Retina (tissue), 1 donor: ENCODE measurements around the gene CSTPP1.
"Not testable (repeated sequence)": the region's sequence is repeated elsewhere in the genome, so short reads cannot be mapped to it uniquely, and the experiment has no call there.

Source experiments
- DNase-seq: peaks from one replicate; pipeline ENCODE4 v3.0.0-alpha.2; 2016

CSTPP1 gene

GRCh38 chr11:47055534-47055933, 119.0 kb downstream of the CSTPP1 start:
- DNase-seq = no peak

- DNase-seq = no peak
Measured at GRCh38 chr11:47056261-47056915, 119.8 kb downstream of the CSTPP1 start.

GRCh38 chr11:47057365-47057764, 120.8 kb downstream of the CSTPP1 start:
- DNase-seq = no peak

- no peak for DNase-seq
Measured at GRCh38 chr11:47060807-47061206, 124.2 kb downstream of the CSTPP1 start.

DNA sequence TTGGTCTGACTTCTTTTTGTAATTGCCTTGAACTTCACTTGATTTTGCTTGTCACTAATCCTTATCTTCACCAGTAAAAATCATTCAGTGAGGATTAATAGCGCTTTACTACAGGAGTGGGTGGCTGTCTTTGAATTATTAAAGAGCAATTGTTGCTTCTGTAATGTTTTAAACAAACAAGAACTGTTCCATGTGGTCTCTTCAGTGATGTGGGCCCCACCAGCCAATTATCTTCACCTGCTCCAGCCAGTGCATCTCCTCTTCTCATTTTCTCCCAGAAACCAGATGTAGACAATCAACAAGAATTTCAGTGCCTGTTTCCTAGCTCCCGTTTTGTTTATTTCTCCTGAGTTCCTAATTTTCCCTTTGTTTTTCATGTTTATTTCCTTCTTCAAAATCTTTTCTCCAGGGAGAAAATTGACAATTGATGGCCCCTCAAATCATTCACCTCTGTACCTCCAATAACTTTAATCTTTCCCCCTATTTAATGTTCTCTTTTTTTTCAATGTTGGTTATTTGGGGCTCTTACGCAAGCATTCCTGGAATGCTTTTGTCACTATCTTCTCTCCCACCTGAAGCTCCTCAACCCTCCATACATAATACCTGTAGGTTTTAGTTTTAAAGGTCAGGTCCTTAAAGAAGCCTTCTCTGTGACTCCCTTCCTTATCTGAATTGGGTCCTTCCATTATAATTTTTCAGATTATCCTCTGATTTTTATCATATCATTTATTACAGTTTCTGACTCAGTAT, 125.0 kb downstream of the CSTPP1 start:
- no peak for DNase-seq

DNA sequence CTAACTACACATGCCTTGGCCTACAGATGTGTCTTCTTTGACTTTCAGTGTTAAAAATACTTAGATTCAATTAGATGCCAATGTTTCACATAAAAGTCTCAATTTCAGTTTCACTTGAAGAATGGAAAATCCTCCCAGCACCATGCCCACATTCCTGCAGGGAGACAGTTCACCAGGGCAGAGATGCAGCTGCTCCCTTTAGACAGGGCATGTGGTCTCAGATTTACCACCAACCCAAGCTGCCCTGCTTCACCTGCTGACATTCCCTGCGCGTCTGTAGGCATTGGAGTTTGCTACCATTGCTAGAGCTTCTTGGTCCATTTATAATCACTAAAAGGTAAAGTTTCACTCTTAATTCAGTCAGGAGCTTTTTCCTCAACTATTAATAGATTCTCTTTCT, 126.2 kb downstream of the CSTPP1 start:
- no peak for DNase-seq

- DNase-seq = no peak
Measured at GRCh38 chr11:47067401-47067800, 130.8 kb downstream of the CSTPP1 start.

GRCh38 chr11:47070769-47071168, 134.2 kb downstream of the CSTPP1 start:
- DNase-seq = no peak

DNA sequence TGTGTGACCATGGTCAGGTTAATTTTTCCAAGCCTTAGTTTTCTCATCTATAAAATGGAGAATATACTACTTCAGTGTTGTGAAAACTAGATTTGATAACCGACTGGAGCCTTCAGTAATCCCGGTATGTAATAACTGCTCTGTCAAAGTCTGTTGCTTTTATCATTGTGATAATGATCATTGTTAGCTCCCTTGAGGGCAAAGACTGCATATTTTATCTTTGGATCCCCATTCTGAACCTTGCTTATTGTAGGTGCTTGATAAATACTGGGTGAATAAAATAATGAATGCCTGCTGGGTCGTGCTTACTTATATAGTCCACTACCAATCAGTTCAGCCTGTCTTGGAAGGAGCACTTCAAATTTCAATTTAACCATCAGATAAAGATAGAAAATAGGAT, 134.8 kb downstream of the CSTPP1 start:
- no peak for DNase-seq

GRCh38 chr11:47071791-47072261, 135.3 kb downstream of the CSTPP1 start:
- DNase-seq = no peak

DNA sequence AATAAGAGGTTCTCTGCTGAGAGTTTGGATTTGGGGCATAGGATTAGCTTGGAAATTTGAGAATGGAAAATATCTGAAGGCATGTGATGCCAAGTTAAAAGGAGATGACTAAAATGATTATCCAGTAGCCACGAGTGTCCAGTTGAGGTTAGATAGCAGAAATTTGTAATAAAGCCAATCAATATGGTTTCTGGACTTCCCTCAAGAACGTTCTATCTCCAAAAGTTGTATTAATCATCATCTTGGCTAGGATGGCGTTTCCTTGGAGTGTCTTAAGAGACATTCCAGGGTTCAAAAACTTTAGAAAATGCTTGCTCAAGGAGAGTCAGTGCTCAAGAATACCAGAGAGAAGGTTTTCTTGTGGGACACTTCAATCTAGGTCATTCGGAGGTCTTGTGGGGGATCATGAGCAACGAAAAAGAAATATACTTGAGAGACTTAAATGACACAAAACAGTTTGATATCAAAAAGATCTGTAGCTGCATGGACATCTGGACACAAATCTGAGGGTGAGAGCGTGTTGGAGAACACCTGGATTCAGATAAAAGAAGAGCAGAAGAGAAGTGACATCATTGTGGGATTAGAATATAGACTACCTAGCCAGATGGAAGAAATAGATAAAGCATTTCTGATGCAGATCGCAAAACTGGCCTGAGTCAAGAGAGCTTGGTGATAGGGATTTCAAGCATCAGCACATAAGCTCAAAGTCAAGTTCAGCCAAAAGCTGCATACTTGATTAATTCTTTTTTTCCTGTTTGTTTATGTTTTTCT, 142.4 kb downstream of the CSTPP1 start:
- DNase-seq = no peak

- not testable (repeated sequence) for DNase-seq
Measured at GRCh38 chr11:47080775-47081174, 144.2 kb downstream of the CSTPP1 start.

- no peak for DNase-seq
Measured at GRCh38 chr11:47083913-47084312, 147.4 kb downstream of the CSTPP1 start.

- DNase-seq = no peak
Measured at GRCh38 chr11:47087801-47088200, 151.2 kb downstream of the CSTPP1 start.

GRCh38 chr11:47093541-47093940, 157.0 kb downstream of the CSTPP1 start:
- no peak for DNase-seq

- not testable (repeated sequence) for DNase-seq
Measured at GRCh38 chr11:47096871-47097270, 160.3 kb downstream of the CSTPP1 start.

- DNase-seq = not testable (repeated sequence)
Measured at GRCh38 chr11:47098223-47098622, 161.7 kb downstream of the CSTPP1 start.

DNA sequence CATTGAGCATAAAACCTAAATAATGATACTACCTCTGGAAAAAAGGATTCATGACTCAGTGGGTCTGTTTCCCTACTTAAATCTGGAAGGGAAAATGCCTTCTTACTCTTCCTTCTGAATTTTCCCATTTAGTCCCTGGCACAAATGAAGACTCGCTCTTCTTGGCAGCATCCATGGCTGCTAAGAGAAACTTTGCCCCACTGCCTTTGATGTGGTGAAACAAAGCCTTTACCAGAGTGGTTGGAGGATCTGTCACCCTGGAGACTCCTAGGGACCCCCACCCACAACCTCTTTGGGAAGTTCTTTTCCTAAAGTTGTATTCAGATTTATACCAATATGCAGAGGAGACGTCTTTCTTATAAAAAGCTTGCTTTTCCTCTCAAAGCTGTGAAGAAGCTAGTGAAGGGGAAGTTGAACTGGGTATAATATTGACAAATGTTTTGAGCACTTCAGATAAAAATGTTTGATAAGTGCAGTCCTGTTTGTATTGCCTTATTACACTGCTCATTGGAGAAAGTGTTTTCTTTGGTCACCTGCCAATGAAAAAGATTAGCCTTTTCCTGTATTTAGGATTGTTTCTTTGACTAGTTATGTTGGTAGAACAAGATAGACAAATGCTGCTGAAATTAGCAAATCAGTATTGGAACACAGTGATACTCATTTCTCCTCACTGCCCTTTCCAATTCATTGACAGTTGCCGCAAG, 162.8 kb downstream of the CSTPP1 start:
- no peak for DNase-seq

- DNase-seq = no peak
Measured at GRCh38 chr11:47099918-47100315, 163.4 kb downstream of the CSTPP1 start.

- DNase-seq = no peak
Measured at GRCh38 chr11:47101406-47101805, 164.8 kb downstream of the CSTPP1 start.

- no peak for DNase-seq
Measured at GRCh38 chr11:47104261-47104950, 167.8 kb downstream of the CSTPP1 start.

GRCh38 chr11:47105541-47105940, 169.0 kb downstream of the CSTPP1 start:
- no peak for DNase-seq
